GM19468 (cell line): ENCODE data around the gene DYSF.

Experiments
- ATAC-seq: cut with Tn5 transposase; IDR thresholded peaks from one replicate; pipeline ENCODE4 v1.9.1; 2021; ENCODE audit warnings: mild to moderate bottlenecking, moderate library complexity, moderate number of reproducible peaks; ENCODE audit not compliant: unreplicated experiment; ENCODE audit errors: extremely low read depth

DYSF gene

GRCh38 chr2:71562518-71562917 is 109.2 kb downstream of the DYSF start:
- ATAC-seq: no peak

- ATAC-seq: no peak
Observed at GRCh38 chr2:71563872-71564271, 110.5 kb downstream of the DYSF start.

GRCh38 chr2:71564361-71564760 is 111.0 kb downstream of the DYSF start:
- ATAC-seq: no peak

GRCh38 chr2:71564790-71565189 is 111.4 kb downstream of the DYSF start:
- no peak for ATAC-seq

DNA sequence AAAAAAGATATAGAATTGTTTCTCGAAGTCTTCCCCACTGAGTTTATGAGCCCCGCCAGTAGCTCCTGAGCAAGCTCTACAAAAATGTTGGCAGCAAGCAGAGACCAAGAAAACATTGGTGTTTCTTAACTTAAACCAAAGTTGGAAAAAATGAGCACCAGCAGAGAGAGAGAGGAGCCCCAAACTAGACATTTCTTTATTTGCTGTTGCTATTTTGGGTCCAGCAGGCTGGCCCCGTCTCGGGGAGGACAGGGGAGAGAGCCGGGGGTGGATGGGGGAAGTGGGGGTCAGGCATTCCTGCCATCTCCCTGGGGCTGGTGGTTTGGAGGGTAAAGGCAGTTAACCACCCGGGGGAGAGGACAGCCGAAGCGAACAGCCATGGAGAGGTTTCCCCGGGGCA is 113.0 kb downstream of the DYSF start:
- ATAC-seq: no peak

- no peak for ATAC-seq
Observed at GRCh38 chr2:71567625-71568024, 114.3 kb downstream of the DYSF start.

GRCh38 chr2:71568103-71568502 is 114.7 kb downstream of the DYSF start:
- ATAC-seq: no peak

- ATAC-seq: no peak
Observed at GRCh38 chr2:71570511-71570910, 117.2 kb downstream of the DYSF start.

GRCh38 chr2:71570951-71571460 is 117.6 kb downstream of the DYSF start:
- ATAC-seq: no peak

GRCh38 chr2:71571945-71572344 is 118.6 kb downstream of the DYSF start:
- no peak for ATAC-seq

GRCh38 chr2:71575966-71576365 is 122.6 kb downstream of the DYSF start:
- no peak for ATAC-seq

GRCh38 chr2:71576541-71576940 is 123.2 kb downstream of the DYSF start:
- no peak for ATAC-seq

DNA sequence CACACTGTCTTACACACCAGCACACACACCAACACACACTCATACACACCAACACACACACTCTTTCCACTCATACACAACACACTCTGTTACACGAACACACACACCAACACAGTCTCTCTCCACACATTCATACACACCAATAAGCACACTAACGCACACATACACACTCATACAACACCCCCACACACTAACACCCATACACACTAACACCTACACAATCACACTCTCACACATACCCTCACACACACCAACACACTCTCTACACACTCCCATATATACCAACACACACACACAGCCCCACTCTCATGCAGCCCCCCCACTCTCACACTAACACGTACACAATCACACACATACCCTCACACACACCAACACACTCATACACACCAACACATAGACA is 123.8 kb downstream of the DYSF start:
- no peak for ATAC-seq

DNA sequence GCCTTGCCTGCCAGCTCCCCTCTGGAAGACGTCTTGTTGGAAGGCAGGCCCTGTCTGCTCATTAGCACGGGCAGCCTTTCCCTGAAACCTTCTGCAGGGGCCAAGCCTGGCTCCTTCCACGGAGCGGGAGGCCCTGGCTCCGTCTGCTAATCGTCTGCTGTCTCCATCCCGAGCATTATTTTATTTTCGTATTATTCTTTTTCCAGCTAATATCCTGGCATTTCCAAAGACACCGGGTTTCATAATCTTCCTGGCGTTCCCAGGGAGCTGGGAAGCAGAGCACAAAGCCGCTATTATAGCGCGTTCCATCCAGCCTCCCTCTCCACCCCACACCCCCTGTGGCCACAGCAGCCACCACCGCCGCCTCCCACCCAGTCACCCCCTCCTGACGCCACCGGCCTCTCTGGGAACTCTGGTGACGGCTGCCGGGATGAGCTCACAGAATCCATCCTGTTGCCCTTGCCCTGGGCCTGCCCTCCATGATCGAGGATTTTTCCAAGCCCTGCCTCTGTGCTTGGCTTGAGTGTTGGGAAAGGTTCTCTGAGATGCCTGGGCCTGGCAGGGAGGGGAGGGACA is 125.5 kb downstream of the DYSF start:
- no peak for ATAC-seq

DNA sequence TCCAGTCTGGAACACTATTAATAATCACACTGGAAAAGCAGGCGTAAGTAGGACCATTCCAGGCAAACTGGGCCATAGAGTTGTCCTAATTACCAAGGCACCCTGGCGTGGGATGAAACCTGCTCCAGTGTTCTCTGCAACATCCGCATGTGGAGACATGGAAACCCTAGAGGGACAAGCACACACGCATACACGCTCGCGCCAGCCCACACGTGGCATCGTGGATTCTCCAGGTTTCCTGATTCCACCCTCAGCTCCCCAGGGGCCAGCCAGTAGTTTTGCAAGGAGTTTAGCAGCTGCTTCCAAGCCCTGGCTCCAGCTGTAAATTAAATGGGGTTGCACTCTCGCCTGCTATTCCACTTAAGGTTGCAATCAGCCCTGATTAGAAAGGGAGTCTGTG is 127.7 kb downstream of the DYSF start:
- ATAC-seq: no peak

GRCh38 chr2:71583876-71584275 is 130.5 kb downstream of the DYSF start:
- ATAC-seq: no peak

DNA sequence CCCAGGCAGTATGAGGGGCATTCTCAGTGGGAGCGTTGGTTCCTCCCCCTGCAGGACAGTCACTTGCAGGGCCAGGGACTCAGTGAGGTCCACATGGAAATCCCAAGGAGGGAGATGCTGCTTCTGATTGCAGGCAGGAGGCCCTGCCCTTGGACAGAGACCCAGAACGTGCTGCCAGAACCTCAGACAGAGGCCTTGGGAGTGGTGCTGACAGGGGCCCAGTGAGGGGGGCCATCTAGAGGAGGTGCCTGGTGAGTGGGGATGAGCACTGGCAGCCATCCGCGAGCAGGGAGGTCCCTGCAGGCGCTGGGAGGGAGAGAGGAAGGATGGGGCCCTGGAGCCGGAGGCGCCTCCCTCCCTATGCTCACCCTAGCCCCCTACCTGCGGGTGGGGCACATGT is 133.1 kb downstream of the DYSF start:
- ATAC-seq: no peak

DNA sequence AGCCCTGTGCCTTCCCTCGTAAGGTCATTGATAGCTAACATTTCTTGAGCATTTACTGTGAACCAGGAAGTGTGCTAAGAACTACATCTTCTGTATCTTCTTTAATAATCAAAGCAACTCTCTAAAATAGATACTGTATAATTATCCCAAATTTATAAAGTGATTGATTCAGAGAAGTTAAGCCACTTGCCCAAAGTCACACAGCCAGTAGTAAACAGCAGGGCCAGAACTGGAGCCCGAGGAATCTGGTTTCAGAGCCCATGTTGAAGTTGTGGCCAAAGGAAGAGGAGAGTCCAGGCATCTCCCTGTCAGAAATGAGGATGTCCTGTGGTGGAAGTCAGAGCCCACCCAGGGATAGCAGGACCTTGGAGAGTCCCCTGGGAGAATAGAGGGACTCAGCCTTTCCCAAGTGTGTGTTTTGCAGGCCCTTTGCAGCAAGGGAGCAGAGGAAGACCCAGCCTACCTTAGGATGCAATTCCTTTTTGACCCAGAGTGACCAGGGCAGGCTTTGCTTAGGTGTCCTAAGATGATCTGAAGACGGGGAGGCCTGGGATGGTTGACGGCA is 134.2 kb downstream of the DYSF start:
- no peak for ATAC-seq

- ATAC-seq: no peak
Observed at GRCh38 chr2:71588497-71589170, 135.3 kb downstream of the DYSF start.

DNA sequence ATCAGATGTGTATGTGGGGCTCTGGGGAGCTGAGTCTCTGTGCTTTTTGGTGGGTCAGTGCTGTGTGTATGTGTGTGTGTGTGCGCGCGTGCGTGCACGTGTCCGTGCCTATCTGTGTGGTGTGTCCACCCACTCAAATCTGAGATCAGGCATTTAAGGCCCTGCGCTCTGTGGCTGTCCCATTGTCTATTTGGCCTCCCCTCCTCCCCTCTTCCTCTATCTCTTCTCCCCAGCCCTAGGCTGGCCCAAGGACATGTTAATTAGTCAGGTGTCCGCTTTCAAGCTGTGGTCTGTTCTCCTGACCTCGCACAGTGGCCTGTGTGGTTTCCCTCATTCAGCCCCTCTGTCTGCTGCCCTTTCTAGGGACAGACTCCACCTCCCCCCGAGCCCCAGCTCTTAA is 136.4 kb downstream of the DYSF start:
- no peak for ATAC-seq

GRCh38 chr2:71591044-71591443 is 137.7 kb downstream of the DYSF start:
- ATAC-seq: no peak
